Measurements from ENCODE around the gene STAB1. TPM values are rescaled to one million over a fixed set of nuclear protein-coding genes. Genes with fewer than 3 reads are reported as not detected.

The STAB1 gene
- total and polyA plus RNA-seq, 12 donors, result 30.8 to 1,593 (median 466) TPM

DNA sequence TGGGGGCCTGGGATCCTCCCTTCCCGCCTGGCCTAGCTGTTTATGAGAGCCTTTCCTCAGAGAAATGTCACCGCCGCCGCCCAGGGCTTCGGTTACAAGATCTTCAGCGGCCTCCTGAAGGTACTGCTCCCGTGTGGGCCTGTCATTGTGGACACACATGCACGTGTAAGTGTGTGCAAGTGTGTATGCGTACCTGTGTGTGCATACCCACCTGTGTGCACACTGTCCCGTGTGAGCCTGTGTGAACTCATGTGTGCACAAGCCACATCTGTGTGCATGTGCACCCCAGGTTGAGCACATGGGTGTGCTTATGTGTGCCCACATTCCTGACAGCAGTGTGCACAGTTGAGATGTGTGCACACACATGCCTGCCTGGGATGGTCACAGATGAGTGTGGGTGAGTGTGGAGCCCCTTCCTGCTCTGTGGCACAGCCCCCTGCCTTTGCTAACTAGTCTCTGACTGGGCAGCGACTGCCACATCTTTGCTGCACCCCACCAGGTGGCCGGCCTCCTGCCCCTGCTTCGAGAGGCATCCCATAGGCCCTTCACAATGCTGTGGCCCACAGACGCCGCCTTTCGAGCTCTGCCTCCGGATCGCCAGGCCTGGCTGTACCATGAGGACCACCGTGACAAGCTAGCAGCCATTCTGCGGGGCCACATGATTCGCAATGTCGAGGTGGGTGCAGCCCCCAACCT, 24.5 kb downstream of the STAB1 start:
- no peaks in the 10 kb centered on the region for H3K27me3 ChIP-seq
- peaks cover 0 to 32% of the 10 kb centered on the region in 2 donors for H3K36me3 ChIP-seq (replicated peaks in 1 of 2)
- no peak overlapping the region for H3K27ac ChIP-seq
- intact Hi-C loops (cut with DNase I), result loop anchor here in 1 of 2 donors (5.0 kb wide), 1 partner anchor 32 kb away; no protein-coding TSS in a partner anchor
- peaks cover 0 to 4% of the 10 kb centered on the region in 2 donors for H3K4me1 ChIP-seq (replicated peaks in 1 of 2)
- WGBS, 4 donors, result 91 to 96% (median 93%) methylated on average over 12 to 22 of the region's 22 CpGs
- no peaks in the 10 kb centered on the region for H3K9me3 ChIP-seq (replicated peaks in 1 of 3)
- DNase-seq, result no peak
- H3K4me3 ChIP-seq, result no peak overlapping the region
- TF ChIP-seq, protein P1, sequence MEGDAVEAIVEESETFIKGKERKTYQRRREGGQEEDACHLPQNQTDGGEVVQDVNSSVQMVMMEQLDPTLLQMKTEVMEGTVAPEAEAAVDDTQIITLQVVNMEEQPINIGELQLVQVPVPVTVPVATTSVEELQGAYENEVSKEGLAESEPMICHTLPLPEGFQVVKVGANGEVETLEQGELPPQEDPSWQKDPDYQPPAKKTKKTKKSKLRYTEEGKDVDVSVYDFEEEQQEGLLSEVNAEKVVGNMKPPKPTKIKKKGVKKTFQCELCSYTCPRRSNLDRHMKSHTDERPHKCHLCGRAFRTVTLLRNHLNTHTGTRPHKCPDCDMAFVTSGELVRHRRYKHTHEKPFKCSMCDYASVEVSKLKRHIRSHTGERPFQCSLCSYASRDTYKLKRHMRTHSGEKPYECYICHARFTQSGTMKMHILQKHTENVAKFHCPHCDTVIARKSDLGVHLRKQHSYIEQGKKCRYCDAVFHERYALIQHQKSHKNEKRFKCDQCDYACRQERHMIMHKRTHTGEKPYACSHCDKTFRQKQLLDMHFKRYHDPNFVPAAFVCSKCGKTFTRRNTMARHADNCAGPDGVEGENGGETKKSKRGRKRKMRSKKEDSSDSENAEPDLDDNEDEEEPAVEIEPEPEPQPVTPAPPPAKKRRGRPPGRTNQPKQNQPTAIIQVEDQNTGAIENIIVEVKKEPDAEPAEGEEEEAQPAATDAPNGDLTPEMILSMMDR (IDR thresholded peaks at IDR 0.05), result no peak
- TF ChIP-seq POLR2A (IDR thresholded peaks at IDR 0.05), result no peak

DNA sequence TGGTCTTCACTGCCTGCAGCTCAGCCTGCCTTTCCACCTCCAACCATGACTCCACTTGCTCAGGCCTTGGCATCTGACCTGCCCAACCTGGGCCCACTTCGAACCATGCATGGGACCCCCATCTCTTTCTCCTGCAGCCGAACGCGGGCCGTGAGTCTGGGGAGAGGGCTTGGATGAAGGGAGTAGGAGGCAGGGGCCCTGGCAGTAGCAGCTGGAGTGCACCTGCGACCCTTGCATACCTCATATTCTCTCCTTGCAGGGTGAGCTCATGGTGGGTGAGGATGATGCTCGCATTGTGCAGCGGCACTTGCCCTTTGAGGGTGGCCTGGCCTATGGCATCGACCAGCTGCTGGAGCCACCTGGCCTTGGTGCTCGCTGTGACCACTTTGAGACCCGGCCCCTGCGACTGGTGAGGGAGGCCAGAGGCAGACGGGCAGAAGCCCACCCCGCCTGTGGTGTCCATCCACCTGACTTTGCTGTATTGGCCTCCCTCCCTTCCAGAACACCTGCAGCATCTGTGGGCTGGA, 25.1 kb downstream of the STAB1 start:
- Histone ChIP-seq H3K27me3 (no peaks in the 10 kb centered on the region), H3K36me3 (replicated peaks in 1 of 2) (peaks cover 0 to 36% of the 10 kb centered on the region in 2 donors), H3K9me3 (replicated peaks in 1 of 3) (no peaks in the 10 kb centered on the region), H3K27ac (no peak overlapping the region), H3K4me1 (replicated peaks in 1 of 2) (peaks cover 5 to 11% of the 10 kb centered on the region in 2 donors), H3K4me3 (no peak overlapping the region)
- intact Hi-C loops (cut with DNase I), result loop anchor here in 1 of 2 donors (5.0 kb wide), 1 partner anchor 33 kb away; no protein-coding TSS in a partner anchor
- DNase-seq, result no peak
- TF ChIP-seq, protein P1 (IDR thresholded peaks at IDR 0.05), result no peak
- TF ChIP-seq POLR2A (IDR thresholded peaks at IDR 0.05), result no peak
- WGBS, 4 donors, result 94 to 96% (median 96%) methylated on average over 11 to 14 of the region's 14 CpGs; no CpG with 5 or more reads in 1 of the 4 donors

DNA sequence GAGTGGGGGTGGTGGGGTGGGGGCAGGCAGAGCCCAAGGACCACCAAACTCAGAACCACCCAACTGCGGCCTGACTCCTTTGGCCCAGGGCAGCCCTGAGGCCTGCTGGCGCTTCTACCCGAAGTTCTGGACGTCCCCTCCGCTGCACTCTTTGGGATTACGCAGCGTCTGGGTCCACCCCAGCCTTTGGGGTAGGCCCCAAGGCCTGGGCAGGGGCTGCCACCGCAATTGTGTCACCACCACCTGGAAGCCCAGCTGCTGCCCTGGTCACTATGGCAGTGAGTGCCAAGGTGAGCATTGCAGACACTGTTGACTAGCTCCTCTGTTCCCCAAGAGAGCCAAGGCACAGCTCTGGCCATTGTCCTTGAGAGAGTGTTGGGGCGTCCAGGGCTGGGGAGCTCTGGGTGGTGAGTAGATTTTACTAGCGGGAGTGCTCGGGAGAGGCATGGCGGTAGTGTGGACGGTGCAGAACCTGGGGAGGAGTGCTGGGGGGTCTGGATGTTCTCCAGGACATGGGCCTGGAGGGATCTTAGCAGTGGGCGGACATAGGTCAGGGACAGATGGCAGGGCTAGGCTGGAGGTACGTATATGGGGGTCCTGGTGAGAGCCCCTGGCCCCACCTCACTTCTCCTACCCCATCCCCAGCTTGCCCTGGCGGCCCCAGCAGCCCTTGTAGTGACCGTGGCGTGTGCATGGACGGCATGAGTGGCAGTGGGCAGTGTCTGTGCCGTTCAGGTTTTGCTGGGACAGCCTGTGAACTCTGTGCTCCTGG, 25.8 kb downstream of the STAB1 start:
- Histone ChIP-seq H3K4me1 (replicated peaks in 1 of 2) (peaks cover 12 to 18% of the 10 kb centered on the region in 2 donors), H3K4me3 (no peak overlapping the region), H3K27me3 (no peaks in the 10 kb centered on the region), H3K27ac (no peak overlapping the region), H3K36me3 (replicated peaks in 1 of 2) (peaks cover 0 to 36% of the 10 kb centered on the region in 2 donors), H3K9me3 (replicated peaks in 1 of 3) (no peaks in the 10 kb centered on the region)
- intact Hi-C loops (cut with DNase I), result loop anchor here in 1 of 2 donors (5.0 kb wide), 1 partner anchor 34 kb away; no protein-coding TSS in a partner anchor
- TF ChIP-seq, protein P1 (IDR thresholded peaks at IDR 0.05), result no peak
- no peak for TF ChIP-seq POLR2A (IDR thresholded peaks at IDR 0.05)
- WGBS, 4 donors, result 85 to 97% (median 91%) methylated on average over 8 to 20 of the region's 20 CpGs
- DNase-seq, result no peak

DNA sequence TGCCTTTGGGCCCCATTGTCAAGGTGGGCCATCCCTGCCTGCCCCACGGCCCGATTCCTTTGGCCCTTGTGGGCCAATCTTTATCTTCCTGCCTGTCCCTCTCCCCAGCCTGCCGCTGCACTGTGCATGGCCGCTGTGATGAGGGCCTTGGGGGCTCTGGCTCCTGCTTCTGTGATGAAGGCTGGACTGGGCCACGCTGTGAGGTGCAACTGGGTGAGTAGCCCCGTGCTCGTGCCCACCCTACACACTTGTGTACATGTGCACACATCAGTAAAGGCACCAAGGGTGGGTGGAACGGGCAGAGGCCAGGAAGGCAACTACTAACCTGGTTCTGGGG, 26.3 kb downstream of the STAB1 start:
- intact Hi-C loops (cut with DNase I), result loop anchor here in 1 of 2 donors (5.0 kb wide), 1 partner anchor 34 kb away; no protein-coding TSS in a partner anchor
- Histone ChIP-seq H3K9me3 (replicated peaks in 1 of 3) (no peaks in the 10 kb centered on the region), H3K27ac (no peak overlapping the region), H3K27me3 (no peaks in the 10 kb centered on the region), H3K4me3 (no peak overlapping the region), H3K4me1 (replicated peaks in 1 of 2) (peaks cover 12 to 23% of the 10 kb centered on the region in 2 donors), H3K36me3 (replicated peaks in 1 of 2) (peaks cover 0 to 36% of the 10 kb centered on the region in 2 donors)
- TF ChIP-seq, protein P1 (IDR thresholded peaks at IDR 0.05), result no peak
- no peak for TF ChIP-seq POLR2A (IDR thresholded peaks at IDR 0.05)
- DNase-seq, result no peak
- 93 to 100% (median 93%) methylated on average over 1 to 8 of the region's 8 CpGs; no CpG with 5 or more reads in 1 of the 4 donors for WGBS, 4 donors
